Cardiac muscle cell (in vitro differentiated cells and primary cell): Measurements from ENCODE around the gene IGFL3. TPM values are rescaled to one million over a fixed set of nuclear protein-coding genes. Genes with fewer than 3 reads are reported as not detected.

Experiments
- DNase-seq, 2 donors: peaks; one replicate each; pipeline versions ENCODE4 v3.0.0 to v3.0.0-alpha.2; 2010 to 2017; ENCODE audit warnings: low read depth in 1 of 2, low spot score in 1 of 2
- H3K27ac ChIP-seq: fragments of 200-600 bp; sonication (generic); 2 replicates; pipeline ENCODE4 v1.5.1; 2016
- H3K27me3 ChIP-seq: fragments of 200-600 bp; sonication (generic); 2 replicates; pipeline ENCODE4 v1.6.0; 2016; ENCODE audit warnings: control low read depth
- H3K36me3 ChIP-seq: fragments of 200-600 bp; sonication (generic); 2 replicates; pipeline ENCODE4 v1.5.1; 2016; ENCODE audit warnings: control low read depth
- H3K4me1 ChIP-seq: fragments of 200-600 bp; sonication (generic); 2 replicates; pipeline ENCODE4 v1.8.1; 2017; ENCODE audit warnings: low read depth, mild to moderate bottlenecking, mixed run types
- H3K4me3 ChIP-seq: fragments of 200-600 bp; sonication (generic); 2 replicates; pipeline ENCODE4 v1.5.1; 2016; ENCODE audit warnings: mild to moderate bottlenecking
- H3K9me3 ChIP-seq: fragments of 200-600 bp; sonication (generic); 2 replicates; pipeline ENCODE4 v1.5.1; 2017; ENCODE audit warnings: low read depth, mild to moderate bottlenecking, control low read depth
- CTCF ChIP-seq: IDR thresholded peaks from 2 replicates; pipeline ENCODE4 v1.5.1; 2012; ENCODE audit warnings: low read depth, mild to moderate bottlenecking, low read length
- polyA plus RNA-seq: library from polyadenylated mRNA; unstranded; fragments of >200 nt; fragmentation: Nextera tagmentation; extraction: Ambion mirVana; gene quantifications from 2 replicates; pipeline ENCODE4 v1.2.1, GENCODE V29; 2016
- total RNA-seq: library from RNA; depleted of rRNA; stranded (reverse); fragments of >200 nt; gene quantifications from 2 replicates; pipeline ENCODE4 v1.2.3, GENCODE V29; 2016

Gene IGFL3
- total and polyA plus RNA-seq, 2 experiments from 2014 or later: not detected

GRCh38 chr19:46089432-46089831, 35.1 kb downstream of the IGFL3 start:
- DNase-seq: no peak
- TF ChIP-seq CTCF: no peak

GRCh38 chr19:46088101-46088500, 36.4 kb downstream of the IGFL3 start:
- no peak for TF ChIP-seq CTCF
- no peak for DNase-seq
- no peaks in the 10 kb centered on the region for H3K27me3 ChIP-seq
- no peak overlapping the region for H3K27ac ChIP-seq
- H3K4me1 ChIP-seq: no peaks in the 10 kb centered on the region
- H3K4me3 ChIP-seq: no peak overlapping the region
- H3K36me3 ChIP-seq: no peaks in the 10 kb centered on the region
- no peaks in the 10 kb centered on the region for H3K9me3 ChIP-seq

More at GRCh38 chr19:46089432-46089831, 35.1 kb downstream of the IGFL3 start:
- no peak overlapping the region for H3K4me3 ChIP-seq
- no peaks in the 10 kb centered on the region for H3K4me1 ChIP-seq
- no peak overlapping the region for H3K27ac ChIP-seq
- H3K36me3 ChIP-seq: no peaks in the 10 kb centered on the region
- H3K9me3 ChIP-seq: no peaks in the 10 kb centered on the region
- H3K27me3 ChIP-seq: no peaks in the 10 kb centered on the region

GRCh38 chr19:46085888-46086287, 38.6 kb downstream of the IGFL3 start:
- no peaks in the 10 kb centered on the region for H3K27me3 ChIP-seq

GRCh38 chr19:46082728-46083050, 41.8 kb downstream of the IGFL3 start:
- Histone ChIP-seq H3K4me1 (no peaks in the 10 kb centered on the region), H3K9me3 (no peaks in the 10 kb centered on the region), H3K27me3 (no peaks in the 10 kb centered on the region), H3K36me3 (no peaks in the 10 kb centered on the region), H3K4me3 (no peak overlapping the region), H3K27ac (no peak overlapping the region)
- no peak for DNase-seq
- TF ChIP-seq CTCF: no peak

More at GRCh38 chr19:46085888-46086287, 38.6 kb downstream of the IGFL3 start:
- no peak for DNase-seq
- Histone ChIP-seq H3K4me3 (no peak overlapping the region), H3K4me1 (no peaks in the 10 kb centered on the region), H3K36me3 (no peaks in the 10 kb centered on the region), H3K9me3 (no peaks in the 10 kb centered on the region), H3K27ac (no peak overlapping the region)
- no peak for TF ChIP-seq CTCF

- H3K36me3 ChIP-seq: no peaks in the 10 kb centered on the region
- peaks cover 4% of the 10 kb centered on the region for H3K27me3 ChIP-seq
- H3K27ac ChIP-seq: no peak overlapping the region
- H3K9me3 ChIP-seq: no peaks in the 10 kb centered on the region
- H3K4me1 ChIP-seq: no peaks in the 10 kb centered on the region
- H3K4me3 ChIP-seq: no peak overlapping the region
- DNase-seq: peak; percentile 69 to 75
- peak; percentile 66 for TF ChIP-seq CTCF
Observed at GRCh38 chr19:46081928-46082727, 42.4 kb downstream of the IGFL3 start.
